ENCODE measurements around the gene PYROXD2.
A peak's percentile ranks its signal among the peaks of the same experiment; 100 is the strongest.

Gene PYROXD2

GRCh38 chr10:98340261-98340939 is 74.6 kb downstream of the PYROXD2 start:
- H3K27ac ChIP-seq (ENCODE audit: low read depth, low read length): peak overlapping the region; percentile 44
- H4K20me1 ChIP-seq (ENCODE audit: control insufficient read depth, insufficient read depth, low read depth, low read length): no peaks in the 10 kb centered on the region
- TF ChIP-seq EZH2phosphoT487 (IDR thresholded peaks at IDR 0.05; ENCODE audit: borderline replicate concordance, low read length): 0 out of 2 replicates have a peak, but pooled peaks have one; percentile 2
- TF ChIP-seq, protein P1, sequence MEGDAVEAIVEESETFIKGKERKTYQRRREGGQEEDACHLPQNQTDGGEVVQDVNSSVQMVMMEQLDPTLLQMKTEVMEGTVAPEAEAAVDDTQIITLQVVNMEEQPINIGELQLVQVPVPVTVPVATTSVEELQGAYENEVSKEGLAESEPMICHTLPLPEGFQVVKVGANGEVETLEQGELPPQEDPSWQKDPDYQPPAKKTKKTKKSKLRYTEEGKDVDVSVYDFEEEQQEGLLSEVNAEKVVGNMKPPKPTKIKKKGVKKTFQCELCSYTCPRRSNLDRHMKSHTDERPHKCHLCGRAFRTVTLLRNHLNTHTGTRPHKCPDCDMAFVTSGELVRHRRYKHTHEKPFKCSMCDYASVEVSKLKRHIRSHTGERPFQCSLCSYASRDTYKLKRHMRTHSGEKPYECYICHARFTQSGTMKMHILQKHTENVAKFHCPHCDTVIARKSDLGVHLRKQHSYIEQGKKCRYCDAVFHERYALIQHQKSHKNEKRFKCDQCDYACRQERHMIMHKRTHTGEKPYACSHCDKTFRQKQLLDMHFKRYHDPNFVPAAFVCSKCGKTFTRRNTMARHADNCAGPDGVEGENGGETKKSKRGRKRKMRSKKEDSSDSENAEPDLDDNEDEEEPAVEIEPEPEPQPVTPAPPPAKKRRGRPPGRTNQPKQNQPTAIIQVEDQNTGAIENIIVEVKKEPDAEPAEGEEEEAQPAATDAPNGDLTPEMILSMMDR (IDR thresholded peaks at IDR 0.05; ENCODE audit: low read depth, low read length, poor library complexity, severe bottlenecking): no peak
- no peaks in the 10 kb centered on the region for H3K9me2 ChIP-seq (replicated peaks; ENCODE audit: control insufficient read depth, low read length)
- no peaks in the 10 kb centered on the region for H3K9me3 ChIP-seq (ENCODE audit: control insufficient read depth, insufficient read depth, low read length)
- peak overlapping the region; percentile 71 for H3K4me2 ChIP-seq (ENCODE audit: low read length)
- H3K4me3 ChIP-seq (ENCODE audit: low read length): peak overlapping the region; percentile 52
- H3K79me2 ChIP-seq (ENCODE audit: control insufficient read depth, low read length): no peaks in the 10 kb centered on the region
- peaks cover 6% of the 10 kb centered on the region; the same call in 1 of the 2 replicates for H3F3A ChIP-seq (ENCODE audit: control insufficient read depth, insufficient read depth)
- H3K36me3 ChIP-seq (ENCODE audit: control insufficient read depth, low read length): no peaks in the 10 kb centered on the region
- peaks cover 10% of the 10 kb centered on the region; the same call in 1 of the 2 replicates for H3K27me3 ChIP-seq (ENCODE audit: control insufficient read depth, low read length)
- H3K4me1 ChIP-seq (ENCODE audit: control insufficient read depth, low read length): peaks cover 32% of the 10 kb centered on the region

DNA sequence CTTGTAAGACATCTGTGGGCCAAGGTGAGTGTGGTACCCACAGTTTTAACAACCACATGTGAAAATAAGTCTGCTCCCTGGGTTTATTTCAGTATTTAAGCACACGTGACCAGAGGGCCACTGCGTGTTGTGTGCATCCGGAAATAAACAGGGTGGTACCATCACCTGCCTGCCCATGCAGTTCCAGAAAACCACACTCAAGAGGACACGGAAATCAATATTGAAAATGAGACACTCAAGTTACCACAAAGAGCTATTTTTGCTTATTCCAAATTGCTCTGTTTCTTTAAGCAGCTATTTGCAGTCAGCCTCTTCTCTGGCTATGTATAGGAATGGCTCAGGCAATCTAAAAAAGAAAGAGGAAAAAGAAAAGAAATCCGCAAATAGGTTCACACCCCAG is 75.2 kb downstream of the PYROXD2 start:
- Histone ChIP-seq H4K20me1 (ENCODE audit: control insufficient read depth, insufficient read depth, low read depth, low read length) (no peaks in the 10 kb centered on the region), H3K27ac (ENCODE audit: low read depth, low read length) (peak overlapping the region; percentile 44), H3K79me2 (ENCODE audit: control insufficient read depth, low read length) (no peaks in the 10 kb centered on the region), H3K27me3 (ENCODE audit: control insufficient read depth, low read length) (peaks cover 10% of the 10 kb centered on the region; the same call in 1 of the 2 replicates), H3K9me2 (replicated peaks; ENCODE audit: control insufficient read depth, low read length) (no peaks in the 10 kb centered on the region), H3K36me3 (ENCODE audit: control insufficient read depth, low read length) (no peaks in the 10 kb centered on the region), H3K4me1 (ENCODE audit: control insufficient read depth, low read length) (peaks cover 27% of the 10 kb centered on the region), H3K4me3 (ENCODE audit: low read length) (peak overlapping the region; percentile 52), H3K9me3 (ENCODE audit: control insufficient read depth, insufficient read depth, low read length) (no peaks in the 10 kb centered on the region), H3F3A (ENCODE audit: control insufficient read depth, insufficient read depth) (peaks cover 6% of the 10 kb centered on the region; the same call in 1 of the 2 replicates), H3K4me2 (ENCODE audit: low read length) (peak overlapping the region; percentile 71)
- TF ChIP-seq, protein P1 (IDR thresholded peaks at IDR 0.05; ENCODE audit: low read depth, low read length, poor library complexity, severe bottlenecking): no peak
- TF ChIP-seq EZH2phosphoT487 (IDR thresholded peaks at IDR 0.05; ENCODE audit: borderline replicate concordance, low read length): 0 out of 2 replicates have a peak, but pooled peaks have one; percentile 53

DNA sequence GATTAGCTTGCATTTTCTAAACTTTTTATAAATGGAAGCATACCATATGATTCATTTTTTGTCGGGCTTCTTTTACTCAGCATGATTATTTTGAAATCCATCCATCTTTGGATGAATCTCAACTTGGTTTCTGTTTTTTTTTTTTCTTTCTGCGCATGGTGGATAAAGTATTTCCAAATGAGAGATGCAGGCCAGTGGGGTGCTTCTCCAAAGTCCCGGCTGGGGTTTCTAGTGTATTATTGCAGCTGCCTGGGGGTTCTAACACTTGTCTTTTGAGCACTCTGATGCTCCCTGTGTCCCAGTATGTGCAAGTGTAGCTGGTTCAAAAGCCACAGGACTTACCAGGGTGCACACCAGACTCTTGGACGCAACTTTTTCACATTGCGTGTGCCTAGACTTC is 76.1 kb downstream of the PYROXD2 start:
- peaks cover 10% of the 10 kb centered on the region; the same call in 1 of the 2 replicates for H3K27me3 ChIP-seq (ENCODE audit: control insufficient read depth, low read length)
- TF ChIP-seq, protein P1 (IDR thresholded peaks at IDR 0.05; ENCODE audit: low read depth, low read length, poor library complexity, severe bottlenecking): no peak
- no peak for TF ChIP-seq EZH2phosphoT487 (IDR thresholded peaks at IDR 0.05; ENCODE audit: borderline replicate concordance, low read length)
- H3K4me2 ChIP-seq (ENCODE audit: low read length): no peak overlapping the region
- no peaks in the 10 kb centered on the region for H3K79me2 ChIP-seq (ENCODE audit: control insufficient read depth, low read length)
- no peaks in the 10 kb centered on the region for H3K9me3 ChIP-seq (ENCODE audit: control insufficient read depth, insufficient read depth, low read length)
- no peaks in the 10 kb centered on the region for H3K9me2 ChIP-seq (replicated peaks; ENCODE audit: control insufficient read depth, low read length)
- H3K27ac ChIP-seq (ENCODE audit: low read depth, low read length): no peak overlapping the region
- H3K4me1 ChIP-seq (ENCODE audit: control insufficient read depth, low read length): peaks cover 22% of the 10 kb centered on the region
- no peaks in the 10 kb centered on the region for H4K20me1 ChIP-seq (ENCODE audit: control insufficient read depth, insufficient read depth, low read depth, low read length)
- H3K36me3 ChIP-seq (ENCODE audit: control insufficient read depth, low read length): no peaks in the 10 kb centered on the region
- no peak overlapping the region for H3K4me3 ChIP-seq (ENCODE audit: low read length)
- H3F3A ChIP-seq (ENCODE audit: control insufficient read depth, insufficient read depth): peaks cover 6% of the 10 kb centered on the region; the same call in 1 of the 2 replicates
